WTC11 (cell line): Measurements from ENCODE around the gene RPS24. TPM values are rescaled to one million over a fixed set of nuclear protein-coding genes. Genes with fewer than 3 reads are reported as not detected.

Experiments
- ATAC-seq: fragments of 200-7000 bp; cut with Tn5 transposase; 2 replicates; pipeline ENCODE4 v1.10.0; 2021; ENCODE audit warnings: mild to moderate bottlenecking, moderate library complexity
- CTCF ChIA-PET: fragments of 300-600 bp; sonication (Branson Sonifier 250); formaldehyde crosslinking; loops from one replicate; lab custom pipeline; 2021; ENCODE audit warnings: antibody characterized with exemption; lab: Charles Lee
- POLR2A ChIA-PET: fragments of 350-600 bp; sonication (Branson Sonifier 250); formaldehyde crosslinking; loops from one replicate; lab custom pipeline; 2021; ENCODE audit warnings: antibody characterized with exemption; lab: Charles Lee
- DNase-seq: peaks from one replicate; pipeline ENCODE4 v3.0.0; 2021; ENCODE audit warnings: low spot score
- H3K27ac Mint-ChIP-seq: 2 replicates; pipeline ENCODE4 v1.8.0; 2021; ENCODE audit warnings: mixed read lengths
- H3K27me3 Mint-ChIP-seq: 2 replicates; pipeline ENCODE4 v1.8.0; 2021; ENCODE audit warnings: low read depth, mild to moderate bottlenecking, moderate library complexity, mixed read lengths
- H3K36me3 Mint-ChIP-seq: 2 replicates; pipeline ENCODE4 v1.8.0; 2021; ENCODE audit warnings: mixed read lengths
- H3K4me1 Mint-ChIP-seq: 2 replicates; pipeline ENCODE4 v1.8.0; 2022; ENCODE audit warnings: mixed read lengths
- H3K4me3 Mint-ChIP-seq: 2 replicates; pipeline ENCODE4 v1.8.0; 2021; ENCODE audit warnings: mild to moderate bottlenecking, moderate library complexity, mixed read lengths
- H3K9me3 Mint-ChIP-seq: 2 replicates; pipeline ENCODE4 v1.8.0; 2021; ENCODE audit warnings: mixed read lengths
- CREM ChIP-seq: sonication (generic); formaldehyde crosslinking; IDR thresholded peaks from 2 replicates; pipeline ENCODE4 v1.8.1; 2022; ENCODE audit warnings: mild to moderate bottlenecking, missing genetic modification reagents, moderate library complexity
- ETV6 ChIP-seq: sonication (generic); formaldehyde crosslinking; IDR thresholded peaks from 2 replicates; pipeline ENCODE4 v1.8.1; 2022; ENCODE audit warnings: mild to moderate bottlenecking, missing genetic modification reagents
- FOXK1 ChIP-seq: sonication (generic); formaldehyde crosslinking; IDR thresholded peaks from 2 replicates; pipeline ENCODE4 v1.8.0; 2022; ENCODE audit warnings: mild to moderate bottlenecking, moderate library complexity, missing genetic modification reagents
- GABPB1 ChIP-seq: sonication (generic); formaldehyde crosslinking; IDR thresholded peaks from 2 replicates; pipeline ENCODE4 v1.8.1; 2023; ENCODE audit warnings: mild to moderate bottlenecking, missing genetic modification reagents
- GRHL2 ChIP-seq: fragments of 250-450 bp; sonication (Bioruptor Pico); IDR thresholded peaks from 2 replicates; pipeline ENCODE4 v1.8.0; 2022; ENCODE audit warnings: mild to moderate bottlenecking, moderate library complexity; ENCODE audit not compliant: insufficient replicate concordance, severe bottlenecking
- GTF2I ChIP-seq: fragments of 250-450 bp; sonication (Bioruptor Pico); conservative IDR thresholded peaks from 2 replicates; pipeline ENCODE4 v1.4.0; 2021; ENCODE audit warnings: mild to moderate bottlenecking
- HMGA2 ChIP-seq: fragments of 250-450 bp; sonication (Bioruptor Pico); IDR thresholded peaks from 2 replicates; pipeline ENCODE4 v1.4.0; 2021; ENCODE audit warnings: mild to moderate bottlenecking, moderate library complexity
- JUN ChIP-seq: sonication (generic); formaldehyde crosslinking; IDR thresholded peaks from 2 replicates; pipeline ENCODE4 v1.8.0; 2023; ENCODE audit warnings: mild to moderate bottlenecking, missing genetic modification reagents
- MLX ChIP-seq: sonication (generic); formaldehyde crosslinking; IDR thresholded peaks from 2 replicates; pipeline ENCODE4 v1.8.1; 2023; ENCODE audit warnings: mild to moderate bottlenecking, missing genetic modification reagents, moderate library complexity
- NR1H2 ChIP-seq: sonication (generic); formaldehyde crosslinking; IDR thresholded peaks from 2 replicates; pipeline ENCODE4 v1.9.0; 2021; ENCODE audit warnings: mild to moderate bottlenecking, moderate library complexity, missing genetic modification reagents
- NR2C2 ChIP-seq: sonication (generic); formaldehyde crosslinking; IDR thresholded peaks from 2 replicates; pipeline ENCODE4 v1.8.0; 2022; ENCODE audit warnings: mild to moderate bottlenecking, missing genetic modification reagents
- TEAD1 ChIP-seq: sonication (generic); formaldehyde crosslinking; IDR thresholded peaks from 2 replicates; pipeline ENCODE4 v1.8.0; 2022; ENCODE audit warnings: mild to moderate bottlenecking, missing genetic modification reagents
- TP53 ChIP-seq: sonication (generic); formaldehyde crosslinking; IDR thresholded peaks from 2 replicates; pipeline ENCODE4 v1.8.1; 2023; ENCODE audit warnings: mild to moderate bottlenecking, missing genetic modification reagents
- ZNF232 ChIP-seq: sonication (generic); formaldehyde crosslinking; IDR thresholded peaks from 2 replicates; pipeline ENCODE4 v1.8.0; 2022; ENCODE audit warnings: mild to moderate bottlenecking, missing genetic modification reagents
- ZNF396 ChIP-seq: fragments of 250-450 bp; sonication (Bioruptor Pico); IDR thresholded peaks from 2 replicates; pipeline ENCODE4 v1.8.0; 2021; ENCODE audit warnings: mild to moderate bottlenecking, moderate library complexity, borderline replicate concordance
- total RNA-seq: library from RNA; stranded (reverse); gene quantifications from 3 replicates; pipeline ENCODE4 v1.2.3, GENCODE V29; 2021
- TF ChIP-seq, protein P1 (sequence below): fragments of 200-600 bp; IDR thresholded peaks from 2 replicates; pipeline ENCODE4 v1.8.0; 2022; ENCODE audit warnings: antibody characterized with exemption
- TF ChIP-seq, protein P2 (sequence below): sonication (generic); formaldehyde crosslinking; IDR thresholded peaks from 2 replicates; pipeline ENCODE4 v1.8.1; 2023; ENCODE audit warnings: mild to moderate bottlenecking, missing genetic modification reagents
- TF ChIP-seq, protein P3 (sequence below): sonication (generic); formaldehyde crosslinking; conservative IDR thresholded peaks from 2 replicates; pipeline ENCODE4 v1.8.1; 2022; ENCODE audit warnings: mild to moderate bottlenecking, missing genetic modification reagents
- TF ChIP-seq, protein P4 (sequence below): sonication (generic); formaldehyde crosslinking; IDR thresholded peaks from 2 replicates; pipeline ENCODE4 v1.8.1; 2023; ENCODE audit warnings: mild to moderate bottlenecking, missing genetic modification reagents, moderate library complexity
- TF ChIP-seq, protein P5 (sequence below): sonication (generic); formaldehyde crosslinking; IDR thresholded peaks from 2 replicates; pipeline ENCODE4 v1.8.0; 2022; ENCODE audit warnings: mild to moderate bottlenecking, missing genetic modification reagents

Gene RPS24
- total RNA-seq, 1 experiment from 2014 or later: 1,819 TPM

DNA sequence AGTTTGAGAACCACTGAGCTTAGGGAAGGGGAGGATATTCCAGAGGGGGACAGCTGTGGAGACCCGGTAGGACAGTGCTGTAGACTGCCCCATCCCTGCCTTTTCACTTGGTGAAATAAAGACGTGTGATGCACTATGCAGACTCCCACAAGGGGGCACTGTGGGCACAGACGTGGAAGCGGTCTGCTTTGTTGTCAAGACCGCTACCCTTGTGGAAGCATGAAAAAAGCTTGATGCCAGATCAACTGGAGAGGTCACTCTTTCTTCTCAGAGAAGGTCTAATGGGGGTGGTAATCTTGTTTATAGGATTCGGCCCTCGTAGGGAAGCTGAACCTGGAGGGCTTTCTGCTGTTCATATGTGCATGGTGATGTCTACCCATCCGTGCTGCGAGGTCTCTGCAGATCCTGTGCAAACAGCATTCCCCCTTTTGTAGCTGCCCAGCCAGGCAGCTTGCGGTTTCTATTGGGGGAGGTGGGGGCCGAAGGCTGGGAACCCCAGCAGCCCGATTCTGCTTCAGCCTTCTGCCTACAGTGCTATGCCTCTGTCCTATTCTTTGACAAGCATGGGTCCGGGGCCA lies 13.7 kb downstream of the RPS24 start:
- H3K9me3 Mint-ChIP-seq: no peaks in the 10 kb centered on the region
- H3K4me1 Mint-ChIP-seq: peaks cover 33% of the 10 kb centered on the region
- ATAC-seq: peak; percentile 65
- no peak overlapping the region for H3K27ac Mint-ChIP-seq
- no peaks in the 10 kb centered on the region for H3K27me3 Mint-ChIP-seq
- TF ChIP-seq, protein P1, sequence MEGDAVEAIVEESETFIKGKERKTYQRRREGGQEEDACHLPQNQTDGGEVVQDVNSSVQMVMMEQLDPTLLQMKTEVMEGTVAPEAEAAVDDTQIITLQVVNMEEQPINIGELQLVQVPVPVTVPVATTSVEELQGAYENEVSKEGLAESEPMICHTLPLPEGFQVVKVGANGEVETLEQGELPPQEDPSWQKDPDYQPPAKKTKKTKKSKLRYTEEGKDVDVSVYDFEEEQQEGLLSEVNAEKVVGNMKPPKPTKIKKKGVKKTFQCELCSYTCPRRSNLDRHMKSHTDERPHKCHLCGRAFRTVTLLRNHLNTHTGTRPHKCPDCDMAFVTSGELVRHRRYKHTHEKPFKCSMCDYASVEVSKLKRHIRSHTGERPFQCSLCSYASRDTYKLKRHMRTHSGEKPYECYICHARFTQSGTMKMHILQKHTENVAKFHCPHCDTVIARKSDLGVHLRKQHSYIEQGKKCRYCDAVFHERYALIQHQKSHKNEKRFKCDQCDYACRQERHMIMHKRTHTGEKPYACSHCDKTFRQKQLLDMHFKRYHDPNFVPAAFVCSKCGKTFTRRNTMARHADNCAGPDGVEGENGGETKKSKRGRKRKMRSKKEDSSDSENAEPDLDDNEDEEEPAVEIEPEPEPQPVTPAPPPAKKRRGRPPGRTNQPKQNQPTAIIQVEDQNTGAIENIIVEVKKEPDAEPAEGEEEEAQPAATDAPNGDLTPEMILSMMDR: peak; percentile 92
- TF ChIP-seq CREM (CRISPR knock-in tag) (peak; percentile 32; the same call in 1 of the 2 replicates), TEAD1 (CRISPR knock-in tag) (0 out of 2 replicates have a peak, but pooled peaks have one; percentile 22), GRHL2 (CRISPR knock-in tag) (no peak)
- CTCF ChIA-PET: interaction anchor here (0.6 to 4.1 kb wide), 81 partner anchors 8 to 1189 kb away, joined by 3 to 39 read pairs (median 4); partner anchors contain the start of genes POLR3A and RPS24
- peak; percentile 97 for DNase-seq
- peaks cover 9% of the 10 kb centered on the region for H3K36me3 Mint-ChIP-seq
- H3K4me3 Mint-ChIP-seq: no peak overlapping the region
- POLR2A ChIA-PET: interaction anchor here (1.0 to 1.3 kb wide), 2 partner anchors 115 to 117 kb away, joined by 3 to 4 read pairs; no protein-coding TSS in a partner anchor

GRCh38 chr10:78049851-78050250 lies 16.2 kb downstream of the RPS24 start:
- H3K4me1 Mint-ChIP-seq: peaks cover 17% of the 10 kb centered on the region
- no peak for ATAC-seq
- no peak overlapping the region for H3K27ac Mint-ChIP-seq
- no peak overlapping the region for H3K4me3 Mint-ChIP-seq
- peaks cover 5% of the 10 kb centered on the region for H3K36me3 Mint-ChIP-seq
- ChIA-PET POLR2A (no interaction called here), CTCF (interaction anchor here (1.7 kb wide), 1 partner anchor 253 kb away, joined by 5 read pairs; no protein-coding TSS in a partner anchor)
- no peaks in the 10 kb centered on the region for H3K27me3 Mint-ChIP-seq
- no peaks in the 10 kb centered on the region for H3K9me3 Mint-ChIP-seq
- TF ChIP-seq, protein P2, sequence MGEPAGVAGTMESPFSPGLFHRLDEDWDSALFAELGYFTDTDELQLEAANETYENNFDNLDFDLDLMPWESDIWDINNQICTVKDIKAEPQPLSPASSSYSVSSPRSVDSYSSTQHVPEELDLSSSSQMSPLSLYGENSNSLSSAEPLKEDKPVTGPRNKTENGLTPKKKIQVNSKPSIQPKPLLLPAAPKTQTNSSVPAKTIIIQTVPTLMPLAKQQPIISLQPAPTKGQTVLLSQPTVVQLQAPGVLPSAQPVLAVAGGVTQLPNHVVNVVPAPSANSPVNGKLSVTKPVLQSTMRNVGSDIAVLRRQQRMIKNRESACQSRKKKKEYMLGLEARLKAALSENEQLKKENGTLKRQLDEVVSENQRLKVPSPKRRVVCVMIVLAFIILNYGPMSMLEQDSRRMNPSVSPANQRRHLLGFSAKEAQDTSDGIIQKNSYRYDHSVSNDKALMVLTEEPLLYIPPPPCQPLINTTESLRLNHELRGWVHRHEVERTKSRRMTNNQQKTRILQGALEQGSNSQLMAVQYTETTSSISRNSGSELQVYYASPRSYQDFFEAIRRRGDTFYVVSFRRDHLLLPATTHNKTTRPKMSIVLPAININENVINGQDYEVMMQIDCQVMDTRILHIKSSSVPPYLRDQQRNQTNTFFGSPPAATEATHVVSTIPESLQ (CRISPR knock-in tag): no peak
- no peak for TF ChIP-seq ZNF396
- TF ChIP-seq, all 79 proteins: peak for 0
- no peak for DNase-seq

- no peak overlapping the region; the same call in 1 of the 2 replicates for H3K27ac Mint-ChIP-seq
- no peaks in the 10 kb centered on the region for H3K9me3 Mint-ChIP-seq
- no peaks in the 10 kb centered on the region for H3K27me3 Mint-ChIP-seq
- ATAC-seq (no peak), DNase-seq (no peak)
- POLR2A ChIA-PET: no interaction called here
- CTCF ChIA-PET: no interaction called here
- peaks cover 9% of the 10 kb centered on the region for H3K36me3 Mint-ChIP-seq
- H3K4me1 Mint-ChIP-seq: peaks cover 6% of the 10 kb centered on the region; the same call in 1 of the 2 replicates
- H3K4me3 Mint-ChIP-seq: no peak overlapping the region
- TF ChIP-seq NR2C2 (CRISPR knock-in tag) (no peak), NR1H2 (no peak), HMGA2 (CRISPR knock-in tag) (no peak), GTF2I (no peak), MLX (CRISPR knock-in tag) (no peak), GRHL2 (CRISPR knock-in tag) (no peak), TP53 (CRISPR knock-in tag) (no peak), JUN (CRISPR knock-in tag) (no peak), GABPB1 (CRISPR knock-in tag) (no peak), ZNF232 (CRISPR knock-in tag) (no peak), ETV6 (no peak), FOXK1 (no peak)
- TF ChIP-seq, protein P3, sequence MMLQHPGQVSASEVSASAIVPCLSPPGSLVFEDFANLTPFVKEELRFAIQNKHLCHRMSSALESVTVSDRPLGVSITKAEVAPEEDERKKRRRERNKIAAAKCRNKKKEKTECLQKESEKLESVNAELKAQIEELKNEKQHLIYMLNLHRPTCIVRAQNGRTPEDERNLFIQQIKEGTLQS (CRISPR knock-in tag): no peak
- TF ChIP-seq, protein P4, sequence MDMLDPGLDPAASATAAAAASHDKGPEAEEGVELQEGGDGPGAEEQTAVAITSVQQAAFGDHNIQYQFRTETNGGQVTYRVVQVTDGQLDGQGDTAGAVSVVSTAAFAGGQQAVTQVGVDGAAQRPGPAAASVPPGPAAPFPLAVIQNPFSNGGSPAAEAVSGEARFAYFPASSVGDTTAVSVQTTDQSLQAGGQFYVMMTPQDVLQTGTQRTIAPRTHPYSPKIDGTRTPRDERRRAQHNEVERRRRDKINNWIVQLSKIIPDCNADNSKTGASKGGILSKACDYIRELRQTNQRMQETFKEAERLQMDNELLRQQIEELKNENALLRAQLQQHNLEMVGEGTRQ (CRISPR knock-in tag): no peak
- TF ChIP-seq, protein P5, sequence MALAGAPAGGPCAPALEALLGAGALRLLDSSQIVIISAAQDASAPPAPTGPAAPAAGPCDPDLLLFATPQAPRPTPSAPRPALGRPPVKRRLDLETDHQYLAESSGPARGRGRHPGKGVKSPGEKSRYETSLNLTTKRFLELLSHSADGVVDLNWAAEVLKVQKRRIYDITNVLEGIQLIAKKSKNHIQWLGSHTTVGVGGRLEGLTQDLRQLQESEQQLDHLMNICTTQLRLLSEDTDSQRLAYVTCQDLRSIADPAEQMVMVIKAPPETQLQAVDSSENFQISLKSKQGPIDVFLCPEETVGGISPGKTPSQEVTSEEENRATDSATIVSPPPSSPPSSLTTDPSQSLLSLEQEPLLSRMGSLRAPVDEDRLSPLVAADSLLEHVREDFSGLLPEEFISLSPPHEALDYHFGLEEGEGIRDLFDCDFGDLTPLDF (CRISPR knock-in tag): no peak
Measured at GRCh38 chr10:78053211-78053868, 19.7 kb downstream of the RPS24 start.
